Measurements from ENCODE around the gene PSMG3. TPM values are rescaled to one million over a fixed set of nuclear protein-coding genes. Genes with fewer than 3 reads are reported as not detected.

PSMG3 gene
- total and polyA plus RNA-seq, 2 of the 8 experiments (the other 6 are each of a cell fraction or from before 2014, with no cell fraction given), result 30.2 to 62.0 TPM

DNA sequence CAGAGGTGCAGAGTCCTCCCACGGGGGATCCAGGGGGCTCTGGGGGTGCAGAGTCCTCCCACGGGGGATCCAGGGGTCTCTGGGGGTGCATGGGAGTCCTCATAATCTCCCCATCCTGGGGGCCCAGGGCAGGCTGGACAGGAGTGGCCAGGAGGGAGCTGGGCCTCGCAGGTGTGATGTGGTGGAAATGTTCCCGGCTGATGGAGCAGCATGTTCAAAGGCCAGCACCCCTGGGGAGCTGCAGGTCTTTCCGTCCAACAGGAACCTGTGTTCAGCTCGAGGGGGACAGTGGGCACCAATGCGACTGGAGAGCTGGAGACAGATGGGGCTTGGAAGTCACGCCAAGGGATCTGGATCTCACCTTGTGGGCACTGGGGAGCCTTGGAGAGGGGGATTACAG, 38.5 kb upstream of the PSMG3 start:
- Histone ChIP-seq H2BK12ac (ENCODE audit: low read depth, low read length) (no peak overlapping the region), H3K23ac (ENCODE audit: insufficient read length) (no peak overlapping the region), H3K9ac (replicated peaks in 1 of 4; ENCODE audit: extremely low read depth in 1 of 4, low read depth in 3 of 4, low read length in 3 of 4) (no peak overlapping the region), H3K4me2 (ENCODE audit: insufficient read depth in 1 of 2, low read depth in 2 of 2, low read length in 2 of 2) (no peak overlapping the region), H3K14ac (ENCODE audit: insufficient read length) (no peak overlapping the region), H2BK120ac (replicated peaks; ENCODE audit: low read depth, low read length) (no peak overlapping the region), H3K36me3 (ENCODE audit: control insufficient read depth in 2 of 4, insufficient read depth in 4 of 4, low read length in 3 of 4) (no peaks in the 10 kb centered on the region), H2BK5ac (ENCODE audit: low read depth, low read length) (no peak overlapping the region), H2AFZ (ENCODE audit: low read length) (no peak overlapping the region), H3K9me3 (ENCODE audit: insufficient read depth in 2 of 2, low read depth in 1 of 2, low read length in 1 of 2) (no peaks in the 10 kb centered on the region), H2AK5ac (ENCODE audit: low read depth, low read length) (peak overlapping the region; percentile 47; the same call in 1 of the 2 replicates), H3K23me2 (ENCODE audit: low read depth, low read length) (no peaks in the 10 kb centered on the region; the same call in 1 of the 2 replicates), H4K5ac (ENCODE audit: insufficient read length, low read depth, low read length) (no peak overlapping the region), H2BK15ac (ENCODE audit: low read length) (no peak overlapping the region), H4K8ac (ENCODE audit: extremely low read depth, insufficient read depth, low read length) (peak overlapping the region; percentile 75), H3K4me1 (replicated peaks in 1 of 4; ENCODE audit: control insufficient read depth in 3 of 4, insufficient read depth in 4 of 4, low read length in 3 of 4) (peaks cover 0 to 6% (median 0%) of the 10 kb centered on the region in 4 experiments; a peak in 3 of 7 replicates), H3K79me2 (ENCODE audit: control insufficient read depth in 1 of 2, insufficient read depth in 2 of 2, low read length in 2 of 2) (no peaks in the 10 kb centered on the region), H3K18ac (ENCODE audit: extremely low read depth, low read length) (no peak overlapping the region), H3K4me3 (ENCODE audit: extremely low read depth in 1 of 4, insufficient read depth in 2 of 4, low read depth in 3 of 4, low read length in 4 of 4) (no peak overlapping the region), H4K91ac (replicated peaks; ENCODE audit: insufficient read length, low read length) (no peak overlapping the region), H2BK20ac (ENCODE audit: low read length) (no peak overlapping the region), H3K79me1 (ENCODE audit: low read depth, low read length) (no peaks in the 10 kb centered on the region), H3K4ac (replicated peaks; ENCODE audit: insufficient read length, low read depth, low read length) (no peak overlapping the region), H3K27me3 (replicated peaks in 1 of 4; ENCODE audit: control insufficient read depth in 3 of 4, extremely low read depth in 1 of 4, insufficient read depth in 3 of 4, low read length in 3 of 4) (no peaks in the 10 kb centered on the region), H3K56ac (replicated peaks; ENCODE audit: insufficient read length, low read depth, low read length) (no peak overlapping the region), H3K27ac (ENCODE audit: low read depth, low read length) (no peak overlapping the region), H4K20me1 (replicated peaks in 1 of 2; ENCODE audit: control insufficient read depth in 1 of 2, insufficient read depth in 2 of 2, low read length in 2 of 2) (no peaks in the 10 kb centered on the region)
- ChIA-PET CTCF (ENCODE audit: partially characterized antibody) (interaction anchor here (1.1 to 1.9 kb wide), 5 partner anchors 11 to 160 kb away, joined by 3 to 7 read pairs (median 4); no protein-coding TSS in a partner anchor), POLR2A (ENCODE audit: partially characterized antibody) (interaction anchor here (1.6 kb wide), 1 partner anchor 106 kb away, joined by 3 read pairs; no protein-coding TSS in a partner anchor)
- no peak for DNase-seq (ENCODE audit: low read depth in 1 of 2, low spot score in 2 of 2)
- no peak for FAIRE-seq
- WGBS, 2 experiments (ENCODE audit: extremely low coverage in 1 of 2, insufficient coverage in 1 of 2, insufficient read length in 1 of 2, insufficient replicate concordance in 2 of 2, low coverage in 1 of 2, low lambda C conversion rate in 2 of 2, missing lambda C conversion rate in 1 of 2), result 95% methylated on average over 7 of the region's 8 CpGs; no CpG with 5 or more reads in 1 of the 2 experiments
- TF ChIP-seq, protein P1, sequence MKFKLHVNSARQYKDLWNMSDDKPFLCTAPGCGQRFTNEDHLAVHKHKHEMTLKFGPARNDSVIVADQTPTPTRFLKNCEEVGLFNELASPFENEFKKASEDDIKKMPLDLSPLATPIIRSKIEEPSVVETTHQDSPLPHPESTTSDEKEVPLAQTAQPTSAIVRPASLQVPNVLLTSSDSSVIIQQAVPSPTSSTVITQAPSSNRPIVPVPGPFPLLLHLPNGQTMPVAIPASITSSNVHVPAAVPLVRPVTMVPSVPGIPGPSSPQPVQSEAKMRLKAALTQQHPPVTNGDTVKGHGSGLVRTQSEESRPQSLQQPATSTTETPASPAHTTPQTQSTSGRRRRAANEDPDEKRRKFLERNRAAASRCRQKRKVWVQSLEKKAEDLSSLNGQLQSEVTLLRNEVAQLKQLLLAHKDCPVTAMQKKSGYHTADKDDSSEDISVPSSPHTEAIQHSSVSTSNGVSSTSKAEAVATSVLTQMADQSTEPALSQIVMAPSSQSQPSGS (IDR thresholded peaks at IDR 0.05; ENCODE audit: low read length), result no peak
- TF ChIP-seq NRF1 (IDR thresholded peaks at IDR 0.05; ENCODE audit: low read depth, low read length) (no peak), EZH2 (IDR thresholded peaks at IDR 0.05; ENCODE audit: low read depth, low read length, severe bottlenecking) (no peak), TAF7 (optimal IDR thresholded peaks at IDR 0.05; ENCODE audit: borderline replicate concordance, low read depth, low read length) (no peak), ASH2L (IDR thresholded peaks at IDR 0.05; ENCODE audit: low read length) (no peak), POLR2AphosphoS5 (IDR thresholded peaks at IDR 0.05; ENCODE audit: low read depth, low read length) (no peak), CBX5 (IDR thresholded peaks at IDR 0.05; ENCODE audit: low read depth, low read length) (no peak), FOSL1 (IDR thresholded peaks at IDR 0.05; ENCODE audit: insufficient read depth, low read depth, low read length) (no peak), TEAD4 (IDR thresholded peaks at IDR 0.05; ENCODE audit: low read depth, low read length) (no peak), PHF8 (conservative IDR thresholded peaks at IDR 0.05; ENCODE audit: low read depth, low read length) (no peak), JUND (IDR thresholded peaks at IDR 0.05; ENCODE audit: low read length) (no peak), JUN (IDR thresholded peaks at IDR 0.05; ENCODE audit: low read depth, low read length) (no peak)
